Stimulated activated CD8-positive, alpha-beta memory T cell treated with anti-CD3 and anti-CD28 coated beads, Interleukin-4, amount 100 ng/mL, for 48 hours (primary cell): ENCODE measurements around the gene FBXO36.
"Not testable (repeated sequence)": the region's sequence is repeated elsewhere in the genome, so short reads cannot be mapped to it uniquely, and the experiment has no call there.

ENCODE experiments used
- DNase-seq: peaks from one replicate; pipeline ENCODE4 v3.0.0-alpha.2; 2020

Gene FBXO36

GRCh38 chr2:229914171-229914570 is 8.1 kb upstream of the FBXO36 start:
- no peak for DNase-seq

GRCh38 chr2:229917793-229918192 is 4.5 kb upstream of the FBXO36 start:
- DNase-seq: no peak

GRCh38 chr2:229920011-229920641 is 2.2 kb upstream of the FBXO36 start:
- peak; percentile 50 for DNase-seq

GRCh38 chr2:229921101-229921891 is 1.0 kb upstream of the FBXO36 start:
- DNase-seq: peak; percentile 77

GRCh38 chr2:229921892-229922448 is 333 bp upstream of the FBXO36 start, which contains the start of gene TRIP12:
TSS of gene TRIP12 (minus strand) at chr2:229922009. CDS start at chr2:229880079, 41,930 bp downstream.
- DNase-seq: peak; percentile 90

- DNase-seq: not testable (repeated sequence)
Observed at GRCh38 chr2:229924541-229924940, 2.2 kb downstream of the FBXO36 start.

- DNase-seq: no peak
Observed at GRCh38 chr2:229925201-229925600, 2.9 kb downstream of the FBXO36 start.

- DNase-seq: no peak
Observed at GRCh38 chr2:229927817-229928321, 5.6 kb downstream of the FBXO36 start.

- DNase-seq: no peak
Observed at GRCh38 chr2:229930656-229931055, 8.4 kb downstream of the FBXO36 start.

- DNase-seq: no peak
Observed at GRCh38 chr2:229931241-229931640, 8.9 kb downstream of the FBXO36 start.

GRCh38 chr2:229937537-229937936 is 15.2 kb downstream of the FBXO36 start:
- DNase-seq: no peak

- no peak for DNase-seq
Observed at GRCh38 chr2:229942671-229943070, 20.4 kb downstream of the FBXO36 start.

- DNase-seq: no peak
Observed at GRCh38 chr2:229943171-229943570, 20.9 kb downstream of the FBXO36 start.

GRCh38 chr2:229943770-229944449 is 21.6 kb downstream of the FBXO36 start:
- no peak for DNase-seq

- DNase-seq: no peak
Observed at GRCh38 chr2:229945975-229946374, 23.7 kb downstream of the FBXO36 start.

- DNase-seq: no peak
Observed at GRCh38 chr2:229947544-229947943, 25.2 kb downstream of the FBXO36 start.

GRCh38 chr2:229952256-229952835 is 30.0 kb downstream of the FBXO36 start:
- no peak for DNase-seq

GRCh38 chr2:229955663-229956062 is 33.4 kb downstream of the FBXO36 start:
- DNase-seq: no peak

- no peak for DNase-seq
Observed at GRCh38 chr2:229956491-229956890, 34.2 kb downstream of the FBXO36 start.

GRCh38 chr2:229963596-229963995 is 41.3 kb downstream of the FBXO36 start:
- DNase-seq: not testable (repeated sequence)

- DNase-seq: no peak
Observed at GRCh38 chr2:229969921-229970320, 47.6 kb downstream of the FBXO36 start.

- DNase-seq: no peak
Observed at GRCh38 chr2:229970406-229970805, 48.1 kb downstream of the FBXO36 start.

GRCh38 chr2:229971298-229971790 is 49.0 kb downstream of the FBXO36 start:
- no peak for DNase-seq
